H9 (cell line): ENCODE results near the gene BRAF. TPM values are rescaled to one million over a fixed set of nuclear protein-coding genes. Genes with fewer than 3 reads are reported as not detected.
A peak's percentile ranks its signal among the peaks of the same experiment; 100 is the strongest.

Experiments used
- DNase-seq: peaks from one replicate; pipeline ENCODE4 v3.0.0-alpha.2; 2017
- H2AFZ ChIP-seq: one replicate; pipeline ENCODE4 v1.6.1; 2013; ENCODE audit warnings: mild to moderate bottlenecking, low read length, control low read depth, moderate library complexity
- H2AK5ac ChIP-seq: 2 replicates; pipeline ENCODE4 v1.6.1; 2013; ENCODE audit warnings: low read length, control low read depth, mixed read lengths; ENCODE audit not compliant: insufficient read length
- H2BK120ac ChIP-seq: one replicate; pipeline ENCODE4 v1.6.1; 2013; ENCODE audit warnings: low read depth, mild to moderate bottlenecking, low read length, control low read depth, inconsistent platforms; ENCODE audit not compliant: poor library complexity, severe bottlenecking
- H2BK12ac ChIP-seq: 2 replicates; pipeline ENCODE4 v1.6.1; 2013; ENCODE audit warnings: low read length, control low read depth, mixed read lengths, low read depth; ENCODE audit not compliant: insufficient read length
- H2BK15ac ChIP-seq: 2 replicates; pipeline ENCODE4 v1.6.1; 2013; ENCODE audit warnings: low read depth, low read length, control low read depth
- H2BK20ac ChIP-seq: one replicate; pipeline ENCODE4 v1.6.1; 2013; ENCODE audit warnings: low read depth, mild to moderate bottlenecking, low read length, control low read depth, inconsistent platforms; ENCODE audit not compliant: poor library complexity, severe bottlenecking
- H2BK5ac ChIP-seq: 2 replicates; pipeline ENCODE4 v1.6.1; 2013; ENCODE audit warnings: low read length, control low read depth, mixed read lengths; ENCODE audit not compliant: insufficient read length
- H3K14ac ChIP-seq: 2 replicates; pipeline ENCODE4 v1.6.1; 2013; ENCODE audit warnings: low read length, control low read depth; ENCODE audit not compliant: insufficient read depth
- H3K18ac ChIP-seq: 2 replicates; pipeline ENCODE4 v1.6.1; 2013; ENCODE audit warnings: low read depth, mild to moderate bottlenecking, mixed read lengths, low read length, control low read depth; ENCODE audit not compliant: insufficient read length
- H3K23ac ChIP-seq: 2 replicates; pipeline ENCODE4 v1.6.1; 2013; ENCODE audit warnings: low read length, control low read depth, mixed read lengths, low read depth; ENCODE audit not compliant: insufficient read length
- H3K23me2 ChIP-seq: 2 replicates; pipeline ENCODE4 v1.6.1; 2013; ENCODE audit warnings: low read depth, mild to moderate bottlenecking, mixed read lengths, low read length, control low read depth; ENCODE audit not compliant: insufficient read length, poor library complexity, severe bottlenecking
- H3K27ac ChIP-seq: 2 replicates; pipeline ENCODE4 v1.5.1; 2013; ENCODE audit warnings: low read length, control low read depth, mixed read lengths, low read depth; ENCODE audit not compliant: insufficient read length
- H3K27me3 ChIP-seq: 2 replicates; pipeline ENCODE4 v1.6.1; 2013; ENCODE audit warnings: low read length, control low read depth, inconsistent platforms; ENCODE audit not compliant: insufficient read depth
- H3K4ac ChIP-seq: 2 replicates; pipeline ENCODE4 v1.6.1; 2013; ENCODE audit warnings: low read depth, mild to moderate bottlenecking, control low read depth, inconsistent platforms, low read length, moderate library complexity
- H3K4me1 ChIP-seq: 2 replicates; pipeline ENCODE4 v1.6.1; 2013; ENCODE audit warnings: low read length, control low read depth, inconsistent platforms; ENCODE audit not compliant: insufficient read depth
- H3K4me2 ChIP-seq: 2 replicates; pipeline ENCODE4 v1.6.1; 2013; ENCODE audit warnings: low read length, control low read depth, mixed read lengths; ENCODE audit not compliant: insufficient read length, insufficient read depth
- H3K56ac ChIP-seq: 2 replicates; pipeline ENCODE4 v1.6.1; 2013; ENCODE audit warnings: low read depth, mild to moderate bottlenecking, mixed read lengths, low read length, control low read depth; ENCODE audit not compliant: insufficient read length
- H3K79me1 ChIP-seq: 2 replicates; pipeline ENCODE4 v1.6.1; 2013; ENCODE audit warnings: low read depth, mild to moderate bottlenecking, moderate library complexity, low read length, control low read depth, inconsistent platforms; ENCODE audit not compliant: insufficient read depth, poor library complexity, severe bottlenecking
- H3K79me2 ChIP-seq: 2 replicates; pipeline ENCODE4 v1.6.1; 2013; ENCODE audit warnings: low read length, control low read depth, inconsistent platforms; ENCODE audit not compliant: insufficient read depth
- H3K9ac ChIP-seq: 2 replicates; pipeline ENCODE4 v1.6.1; 2013; ENCODE audit warnings: low read length, control low read depth, mixed read lengths; ENCODE audit not compliant: insufficient read length; ENCODE audit errors: extremely low read depth
- H3K9me3 ChIP-seq: one replicate; pipeline ENCODE4 v1.6.1; 2013; ENCODE audit warnings: low read depth, low read length, inconsistent platforms; ENCODE audit not compliant: control insufficient read depth
- H3T11ph ChIP-seq: one replicate; pipeline ENCODE4 v1.6.1; 2013; ENCODE audit warnings: mild to moderate bottlenecking, low read length, control low read depth, inconsistent platforms
- H4K20me1 ChIP-seq: one replicate; pipeline ENCODE4 v1.6.1; 2013; ENCODE audit not compliant: control insufficient read depth, insufficient read length, insufficient read depth
- H4K5ac ChIP-seq: 2 replicates; pipeline ENCODE4 v1.6.1; 2013; ENCODE audit warnings: low read depth, mild to moderate bottlenecking, mixed read lengths, low read length, control low read depth; ENCODE audit not compliant: insufficient read length
- H4K8ac ChIP-seq: replicated peaks from 2 replicates; pipeline ENCODE4 v1.6.1; 2013; ENCODE audit warnings: low read length, control low read depth, mixed read lengths, low read depth; ENCODE audit not compliant: insufficient read length
- H4K91ac ChIP-seq: 2 replicates; pipeline ENCODE4 v1.6.1; 2013; ENCODE audit warnings: low read depth, mild to moderate bottlenecking, moderate library complexity, mixed read lengths, low read length, control low read depth; ENCODE audit not compliant: insufficient read length
- H3K27ac Mint-ChIP-seq, 3 experiments: 2 replicates in 2 of 3; 3 replicates in 1 of 3; pipeline ENCODE4 v1.8.0; 2020 to 2021; ENCODE audit warnings: mixed read lengths in 3 of 3, mild to moderate bottlenecking in 1 of 3, moderate library complexity in 1 of 3
- H3K27me3 Mint-ChIP-seq: 2 replicates; pipeline ENCODE4 v1.8.0; 2021; ENCODE audit warnings: low read depth, mild to moderate bottlenecking, moderate library complexity, mixed read lengths
- H3K36me3 Mint-ChIP-seq, 3 experiments: 2 replicates in 2 of 3; 3 replicates in 1 of 3; pipeline ENCODE4 v1.8.0; 2020 to 2021; ENCODE audit warnings: low read depth in 3 of 3, mixed read lengths in 3 of 3; ENCODE audit not compliant: insufficient read depth in 1 of 3
- H3K4me1 Mint-ChIP-seq, 2 experiments: 2 replicates each; pipeline ENCODE4 v1.8.0; 2020; ENCODE audit warnings: mixed read lengths in 2 of 2
- H3K4me3 Mint-ChIP-seq, 2 experiments: 2 replicates in 1 of 2; 3 replicates in 1 of 2; pipeline ENCODE4 v1.8.0; 2020 to 2021; ENCODE audit warnings: mild to moderate bottlenecking in 2 of 2, mixed read lengths in 2 of 2, moderate library complexity in 1 of 2
- H3K9me3 Mint-ChIP-seq, 2 experiments: 2 replicates in 1 of 2; 3 replicates in 1 of 2; pipeline ENCODE4 v1.8.0; 2020; ENCODE audit warnings: mild to moderate bottlenecking in 2 of 2, mixed read lengths in 2 of 2, moderate library complexity in 1 of 2
- CTCF ChIP-seq: fragments of 200-600 bp; sonication (generic); conservative IDR thresholded peaks from 3 replicates; pipeline ENCODE4 v1.8.0; 2021; ENCODE audit warnings: antibody characterized with exemption, mild to moderate bottlenecking
- WGBS: extraction: QIAGEN DNeasy Blood & Tissue Kit; methylation state at CpG from one replicate; pipeline ENCODE4 v1.1.7; 2013; ENCODE audit warnings: missing lambda C conversion rate, low lambda C conversion rate, mixed read lengths; ENCODE audit not compliant: insufficient read length; ENCODE audit errors: extremely low coverage; 5-methylcytosine and 5-hydroxymethylcytosine counted together
- total RNA-seq: library from RNA; stranded (reverse); gene quantifications from 2 replicates; pipeline ENCODE4 v1.2.1, GENCODE V29; 2021

BRAF gene
- total RNA-seq, 1 experiment from 2014 or later, result 32.9 TPM

DNA sequence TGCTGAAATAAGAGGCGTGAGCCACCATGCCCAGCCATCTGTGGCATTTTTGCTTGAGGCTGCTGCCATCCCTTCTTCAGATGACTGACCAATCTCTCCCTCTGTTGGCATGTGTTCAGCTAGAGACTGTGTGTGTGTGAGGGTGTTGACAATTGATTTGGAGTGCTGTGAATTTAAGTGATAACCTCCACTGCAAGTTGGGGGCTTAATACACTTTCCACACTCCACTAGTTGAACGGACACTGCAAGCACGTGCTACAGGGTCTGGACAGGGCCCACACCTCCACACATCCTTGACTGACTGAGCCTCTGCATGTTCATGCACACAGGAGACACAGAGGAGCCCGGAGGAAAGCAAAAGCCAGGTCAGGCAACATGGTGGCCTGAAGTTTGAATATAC is 51.3 kb downstream of the BRAF start:
- Histone ChIP-seq H2BK5ac (no peak overlapping the region), H2AK5ac (no peak overlapping the region), H2BK120ac (no peak overlapping the region), H3K4me2 (no peak overlapping the region), H4K5ac (no peak overlapping the region), H3K18ac (no peak overlapping the region), H4K20me1 (no peaks in the 10 kb centered on the region), H3K79me1 (no peaks in the 10 kb centered on the region), H3K27ac (no peak overlapping the region), H3K9me3 (no peaks in the 10 kb centered on the region), H3K23ac (no peak overlapping the region), H3K14ac (no peak overlapping the region), H3K4me1 (no peaks in the 10 kb centered on the region), H2BK15ac (no peak overlapping the region), H3K4ac (no peak overlapping the region), H4K91ac (no peak overlapping the region), H2BK12ac (no peak overlapping the region), H3K9ac (no peak overlapping the region), H3K56ac (no peak overlapping the region), H3K27me3 (no peaks in the 10 kb centered on the region), H2AFZ (no peak overlapping the region), H3K23me2 (no peaks in the 10 kb centered on the region), H4K8ac (no peak overlapping the region), H3T11ph (no peak overlapping the region), H3K79me2 (peaks cover 2% of the 10 kb centered on the region; the same call in 1 of the 2 replicates), H2BK20ac (no peak overlapping the region)
- H3K4me1 Mint-ChIP-seq, result peaks cover 24 to 28% of the 10 kb centered on the region in 2 experiments
- no peak overlapping the region for H3K4me3 Mint-ChIP-seq
- TF ChIP-seq CTCF, result no peak
- H3K9me3 Mint-ChIP-seq, result peaks cover 0 to 3% of the 10 kb centered on the region in 2 experiments; a peak in 1 of 5 replicates
- no CpG with 5 or more reads among the region's 4 CpGs for WGBS
- DNase-seq, result no peak
- peak overlapping the region in 2 of 3 experiments; percentile 6 to 68; a peak in 3 of 7 replicates for H3K27ac Mint-ChIP-seq
- no peaks in the 10 kb centered on the region for H3K27me3 Mint-ChIP-seq
- H3K36me3 Mint-ChIP-seq, result peaks cover 0 to 6% (median 5%) of the 10 kb centered on the region in 3 experiments; a peak in 4 of 7 replicates
